HG03175 (cell line): ENCODE results near the gene TMUB1.

Experiments used
- ATAC-seq: cut with Tn5 transposase; IDR thresholded peaks from one replicate; pipeline ENCODE4 v1.9.1; 2021; ENCODE audit warnings: mild to moderate bottlenecking, moderate library complexity; ENCODE audit not compliant: unreplicated experiment

The TMUB1 gene

GRCh38 chr7:151083071-151083823 is at the start of gene TMUB1:
Gene TMUB1 (minus strand): TSS chr7:151083493. CDS start chr7:151082563, 930 bp downstream.
- ATAC-seq, result peak; percentile 50

DNA sequence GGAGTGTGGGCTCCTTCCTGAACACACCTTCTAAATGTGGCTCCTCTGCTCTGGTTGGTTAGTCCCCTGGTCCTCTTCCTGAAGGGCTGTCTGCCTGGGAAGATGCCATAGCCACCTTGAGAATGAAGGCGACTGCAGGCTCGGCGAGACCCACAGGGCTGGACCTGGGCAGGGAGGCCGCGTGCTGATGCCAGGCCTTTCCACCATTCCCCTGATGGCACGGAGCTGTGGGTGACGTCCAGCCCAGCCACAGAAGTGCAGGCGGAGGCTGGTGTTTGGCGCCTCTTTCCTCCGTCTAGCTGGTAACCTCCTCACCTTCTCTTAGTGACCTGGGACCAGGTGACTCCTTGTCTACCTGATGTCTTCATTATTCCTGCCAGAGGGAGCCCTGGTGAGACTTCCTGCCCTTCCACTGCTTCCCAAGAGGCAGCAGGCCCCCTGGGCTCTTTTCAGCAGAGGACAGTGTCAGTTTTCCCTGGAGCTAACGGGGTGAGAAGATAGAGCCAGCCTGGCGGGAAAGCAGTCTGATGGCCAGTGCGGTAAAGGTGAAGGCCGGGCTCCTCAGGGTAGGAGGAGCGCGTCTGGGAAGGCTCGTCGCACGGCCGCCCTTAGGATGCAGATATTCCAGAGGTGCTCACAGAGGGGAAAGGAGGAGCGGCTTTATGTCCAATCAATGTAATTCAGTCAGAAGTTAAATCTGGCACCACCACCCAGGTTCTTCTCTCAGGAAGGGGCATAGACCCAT is 49.3 kb upstream of the TMUB1 start:
- no peak for ATAC-seq

GRCh38 chr7:151131592-151132293 is 48.5 kb upstream of the TMUB1 start:
- ATAC-seq, result no peak

GRCh38 chr7:151131224-151131591 is 47.9 kb upstream of the TMUB1 start:
- ATAC-seq, result no peak

- no peak for ATAC-seq
Measured at GRCh38 chr7:151130741-151131157, 47.5 kb upstream of the TMUB1 start.

DNA sequence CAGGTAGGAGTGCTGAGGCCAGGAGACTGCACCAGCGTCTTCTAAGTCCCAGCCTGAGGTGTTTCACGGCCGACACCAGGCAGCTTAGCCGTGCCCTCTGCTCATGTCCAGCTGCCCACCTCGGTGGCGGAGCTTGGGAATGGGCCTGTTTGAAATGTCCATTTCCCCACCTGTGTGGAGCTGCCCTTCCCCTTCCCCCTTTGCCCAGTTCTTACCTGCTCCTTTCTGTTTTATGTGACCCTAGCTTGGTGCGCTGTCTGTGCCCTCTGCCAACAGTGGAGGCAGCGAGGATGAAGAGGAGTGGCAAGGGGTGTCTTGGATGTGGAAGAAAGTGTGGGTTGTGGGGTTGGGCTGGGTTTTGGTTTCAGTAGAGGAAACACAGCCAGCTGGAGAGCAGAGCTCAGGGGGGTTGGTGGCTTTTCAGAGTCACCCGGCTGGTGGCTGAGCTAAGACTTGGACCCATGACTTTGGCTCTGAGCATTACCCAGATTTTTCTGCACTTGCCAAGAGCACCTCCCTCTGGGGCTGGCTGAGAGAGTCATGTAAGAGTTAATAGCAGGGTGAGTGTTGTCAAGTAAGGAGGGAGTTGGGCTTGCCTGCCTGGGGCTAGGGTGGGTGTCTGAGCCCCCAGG is 46.8 kb upstream of the TMUB1 start:
- ATAC-seq, result no peak

GRCh38 chr7:151129117-151129959 is 46.0 kb upstream of the TMUB1 start:
- no peak for ATAC-seq

GRCh38 chr7:151128716-151129115 is 45.4 kb upstream of the TMUB1 start:
- no peak for ATAC-seq

DNA sequence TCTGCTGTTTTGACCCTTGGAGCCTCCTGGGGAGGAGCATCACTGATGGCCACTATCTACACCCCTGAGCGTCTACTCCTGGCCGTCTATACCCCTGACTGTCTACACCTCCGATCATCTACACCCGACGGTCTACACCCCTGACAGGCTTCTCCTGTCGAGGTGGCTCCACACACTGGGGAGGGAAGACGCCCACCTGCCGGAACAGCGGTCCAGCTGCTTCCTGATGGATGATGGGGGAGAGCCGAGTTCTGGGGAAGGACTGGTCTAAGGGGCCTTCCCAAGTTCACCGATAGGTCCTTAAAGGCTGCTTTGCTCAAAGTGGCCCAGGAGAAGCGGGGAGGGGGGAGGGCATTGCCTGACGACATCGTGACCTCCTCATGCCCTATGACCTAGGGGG is 44.9 kb upstream of the TMUB1 start:
- ATAC-seq, result no peak

DNA sequence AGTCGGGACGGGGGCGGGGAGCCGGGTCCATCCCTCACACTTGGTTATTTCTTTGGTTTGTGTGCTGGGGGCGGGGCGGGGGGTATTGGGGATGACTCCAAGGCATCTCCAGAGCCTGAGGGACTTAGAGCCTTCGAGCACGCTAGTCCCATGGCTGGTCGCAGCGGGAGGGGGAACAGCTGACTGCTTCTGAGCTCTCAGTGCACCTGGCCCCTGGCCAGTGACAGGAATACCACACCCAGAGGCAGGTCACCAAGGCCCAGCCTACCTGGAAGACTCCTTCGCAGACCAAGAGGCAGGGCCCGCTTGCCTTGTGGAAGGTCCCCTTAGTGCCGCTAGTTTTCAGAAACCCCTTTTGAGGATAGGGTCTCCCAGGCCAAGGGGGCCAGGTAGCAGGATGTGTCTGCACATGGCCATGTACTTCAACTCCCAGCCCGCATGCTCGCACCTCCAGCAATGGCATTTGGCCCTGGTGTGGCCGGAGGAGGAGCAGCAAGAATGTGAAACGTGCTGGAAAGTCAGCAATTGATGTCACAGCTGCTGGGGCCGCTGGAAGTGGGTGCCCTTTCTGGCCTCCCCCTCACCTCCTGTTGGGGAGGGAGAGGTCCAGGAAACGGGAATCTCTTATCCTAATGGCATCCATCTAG is 43.3 kb upstream of the TMUB1 start:
- ATAC-seq, result no peak

- ATAC-seq, result no peak
Measured at GRCh38 chr7:151125846-151126481, 42.7 kb upstream of the TMUB1 start.

GRCh38 chr7:151125470-151125845 is 42.2 kb upstream of the TMUB1 start:
- no peak for ATAC-seq

DNA sequence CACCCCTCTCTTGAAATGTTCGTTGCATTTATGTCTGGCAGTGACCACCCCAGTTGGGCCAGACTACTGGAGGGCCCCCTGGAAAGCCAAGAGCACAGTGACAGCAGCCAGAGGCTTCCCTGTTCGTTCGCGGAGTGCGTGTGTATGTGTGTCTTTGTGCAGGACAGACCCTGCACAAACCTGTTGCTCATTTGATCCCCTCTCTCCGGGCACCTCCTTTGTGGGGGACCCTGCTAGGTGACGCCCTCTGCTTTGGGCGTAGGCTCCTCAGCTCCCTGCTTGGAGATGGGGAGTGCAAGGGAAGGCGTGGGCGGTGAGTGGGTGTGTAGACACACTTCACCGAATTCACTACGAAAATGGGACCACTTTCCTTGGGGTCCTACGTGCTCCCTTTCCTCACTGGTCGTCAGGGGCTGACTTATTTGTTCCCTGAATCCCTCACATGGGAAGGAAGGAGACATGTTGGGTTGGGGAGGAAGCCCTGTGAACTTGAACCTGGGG is 41.7 kb upstream of the TMUB1 start:
- ATAC-seq, result no peak

DNA sequence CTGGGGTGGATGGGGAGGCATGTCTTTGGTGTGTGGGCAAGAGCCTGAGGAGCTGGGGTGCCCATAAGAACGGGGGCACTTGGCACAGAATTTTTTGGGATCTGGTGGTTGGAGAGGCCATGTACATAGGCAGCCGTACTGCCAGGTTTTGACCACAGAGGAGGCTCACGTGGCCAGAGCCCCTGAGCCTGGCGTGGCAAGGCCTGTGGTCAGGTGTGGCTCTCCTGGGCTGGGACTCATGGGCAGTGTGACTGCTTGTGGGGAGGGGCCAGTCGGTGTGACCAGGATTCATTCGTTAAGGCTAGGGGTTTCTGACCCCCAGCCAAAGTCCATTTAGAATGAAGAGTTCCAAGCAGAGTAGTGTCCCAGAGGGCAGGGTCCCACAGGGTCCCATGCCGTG is 41.2 kb upstream of the TMUB1 start:
- no peak for ATAC-seq

DNA sequence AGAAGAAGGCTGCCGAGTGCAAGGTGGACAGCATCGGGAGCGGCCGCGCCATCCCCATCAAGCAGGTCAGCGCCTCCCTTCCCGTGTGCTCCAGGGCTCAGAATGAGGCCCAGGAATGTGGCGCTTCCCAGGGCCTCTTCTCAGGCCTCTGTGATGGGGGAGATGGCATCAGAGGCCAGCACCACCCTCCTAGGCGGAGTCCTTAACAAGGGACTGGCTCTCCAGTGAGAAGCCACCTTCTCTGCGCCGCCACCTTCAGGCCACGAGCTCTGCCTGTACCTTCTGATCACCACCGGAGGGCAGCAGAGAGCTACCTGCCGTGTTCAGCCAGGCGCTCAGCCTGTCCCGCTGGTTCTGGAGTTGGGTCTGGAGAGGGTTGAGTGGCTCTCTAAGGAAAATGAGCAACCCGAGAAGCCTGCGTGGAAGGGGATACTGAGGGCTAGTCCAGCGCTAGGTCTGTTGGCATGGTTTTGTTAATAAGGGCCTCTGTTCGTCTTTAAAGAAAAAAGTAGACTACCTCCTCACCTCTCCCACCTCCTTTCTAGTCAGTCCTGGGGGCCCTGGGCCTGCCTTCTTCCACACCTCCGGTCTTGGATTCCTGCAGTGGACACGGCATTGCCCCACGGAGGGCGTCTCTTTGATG is 40.6 kb upstream of the TMUB1 start:
- peak; percentile 90 for ATAC-seq

- no peak for ATAC-seq
Measured at GRCh38 chr7:151123158-151123821, 40.0 kb upstream of the TMUB1 start.

- ATAC-seq, result no peak
Measured at GRCh38 chr7:151122796-151123157, 39.5 kb upstream of the TMUB1 start.

DNA sequence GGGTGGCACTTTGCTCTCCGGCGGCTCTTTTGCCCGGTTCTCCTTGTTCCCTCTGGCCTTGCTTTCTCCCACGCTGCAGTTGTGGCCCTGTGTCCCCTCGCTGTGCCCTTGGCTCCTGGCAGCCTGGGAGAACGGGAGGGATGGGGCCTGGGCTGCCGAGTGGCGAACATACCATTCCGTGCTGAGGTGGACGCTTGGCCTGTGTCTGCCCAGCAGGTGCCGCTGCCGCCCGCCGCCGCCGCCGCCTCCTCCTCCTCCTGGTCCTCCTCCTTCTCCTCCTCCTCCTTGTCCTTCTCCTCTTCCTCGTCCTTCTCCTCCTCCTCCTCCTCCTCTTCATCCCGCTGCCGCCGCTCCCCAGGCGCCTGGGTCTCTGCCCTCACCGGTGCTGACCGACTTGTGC is 39.0 kb upstream of the TMUB1 start:
- ATAC-seq, result no peak
